ENCODE results near the gene L3MBTL4.
"Not testable (repeated sequence)": the region's sequence is repeated elsewhere in the genome, so short reads cannot be mapped to it uniquely, and the experiment has no call there.

Gene L3MBTL4

DNA sequence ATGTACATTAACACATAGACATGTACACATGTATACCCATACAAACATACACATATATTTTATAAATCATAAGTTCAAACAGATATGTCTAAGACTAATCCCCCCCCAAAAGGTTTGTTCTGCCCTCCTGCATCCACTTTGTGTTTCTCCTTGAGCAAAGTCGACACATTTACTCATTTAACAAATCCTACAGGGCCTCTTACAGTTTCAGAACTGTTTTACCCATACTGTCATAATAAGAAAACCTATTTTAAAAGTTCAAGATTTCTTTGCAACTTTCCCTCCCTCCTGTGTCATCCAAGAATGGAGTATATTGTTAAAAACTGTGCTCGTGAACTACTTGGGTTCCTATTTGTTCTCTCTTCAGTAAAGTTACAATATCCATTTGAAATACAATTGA lies 166.7 kb downstream of the L3MBTL4 start:
- no peak for DNase-seq

DNA sequence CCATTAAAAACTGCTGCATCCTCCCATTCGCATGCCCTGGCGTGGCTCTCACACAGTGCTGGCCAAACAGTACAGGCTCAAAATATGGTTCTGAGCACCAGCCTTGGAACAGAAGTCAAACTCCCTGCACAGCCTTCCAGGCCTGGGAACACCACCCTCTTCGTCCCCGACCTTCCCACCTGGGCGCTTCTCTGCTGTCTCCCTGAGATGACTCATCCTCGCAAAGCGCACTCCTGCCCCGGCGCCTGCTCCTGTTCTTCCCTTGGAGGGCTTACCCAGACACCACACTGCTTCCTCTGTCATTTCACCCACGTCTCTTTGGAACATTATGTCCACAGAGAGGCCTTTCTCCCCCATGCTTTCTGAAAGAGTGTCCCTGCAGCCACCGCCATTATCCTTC lies 172.7 kb downstream of the L3MBTL4 start:
- DNase-seq, result no peak

DNA sequence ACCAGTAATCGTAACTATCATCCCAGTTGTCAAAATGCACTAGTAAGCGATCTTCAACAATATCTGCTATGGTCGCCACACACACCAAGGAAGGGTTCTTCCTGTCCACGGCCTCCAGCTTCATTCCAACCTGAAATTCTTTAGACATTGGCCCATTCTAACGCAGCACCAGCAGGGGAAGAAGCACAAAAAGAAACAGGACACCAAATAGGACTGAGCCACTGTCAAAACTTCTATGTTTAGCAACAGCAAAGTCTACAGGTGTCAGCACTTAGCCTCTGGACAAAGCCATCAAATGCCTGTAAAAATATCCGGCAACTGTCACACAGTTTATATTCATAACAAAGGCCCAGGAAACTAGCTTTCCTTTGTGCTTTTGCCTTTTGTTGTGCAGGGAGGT lies 175.0 kb downstream of the L3MBTL4 start:
- DNase-seq, result no peak

DNA sequence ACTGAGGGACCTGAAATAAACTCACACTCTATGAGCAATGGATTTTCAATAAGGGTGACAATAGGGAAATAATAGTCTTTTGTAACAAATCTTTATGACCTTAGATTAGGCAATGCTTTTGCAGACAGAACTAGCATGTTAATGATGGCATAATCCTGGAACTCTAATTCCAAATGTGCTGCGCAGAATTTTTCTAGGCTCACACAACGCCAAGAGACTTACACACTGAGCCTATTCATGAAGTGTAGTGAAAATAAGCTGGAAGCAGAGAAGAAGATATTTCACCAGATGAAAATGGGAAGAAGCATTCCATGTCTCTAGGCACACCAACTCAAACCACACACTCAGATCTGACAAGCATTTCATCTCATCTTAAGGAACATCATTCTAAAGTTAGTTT lies 178.5 kb downstream of the L3MBTL4 start:
- no peak for DNase-seq

DNA sequence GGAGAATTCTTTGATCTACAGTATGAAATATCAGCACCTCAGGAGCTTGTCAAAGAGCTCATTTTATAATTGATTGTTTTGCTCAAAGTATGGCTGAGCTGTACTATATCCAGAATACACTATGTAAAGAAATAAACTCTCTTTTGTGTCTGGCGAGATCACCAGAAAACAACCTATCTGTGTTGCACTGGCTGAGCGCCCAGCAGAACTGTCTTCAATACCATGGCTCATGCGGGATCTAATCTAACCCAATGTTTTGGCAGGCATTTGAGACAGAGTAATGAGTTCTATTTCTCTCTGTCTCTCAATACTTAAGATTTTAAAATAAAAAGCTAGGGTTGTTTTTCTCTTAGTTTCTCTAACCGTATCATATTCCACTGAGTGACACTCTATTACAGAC lies 192.4 kb downstream of the L3MBTL4 start:
- no peak for DNase-seq

DNA sequence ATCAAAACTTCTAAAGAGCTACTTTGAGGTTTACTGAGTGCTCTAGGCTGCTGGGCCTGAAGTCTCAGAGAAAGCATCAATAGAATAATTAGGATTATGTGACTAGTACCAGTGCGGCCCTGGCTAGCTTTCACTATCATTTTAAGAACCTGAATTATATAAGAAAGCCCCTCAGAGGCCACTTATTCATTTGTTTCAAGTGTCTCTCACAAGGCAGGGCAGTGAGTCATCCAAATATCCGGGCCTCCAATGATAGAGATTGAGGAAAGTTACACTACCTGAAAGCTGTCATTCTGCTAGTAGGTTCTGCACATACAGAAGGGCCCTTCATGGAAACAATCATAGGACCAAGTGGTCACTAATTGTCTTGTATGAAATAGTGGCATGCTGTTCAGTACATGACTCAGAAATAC lies 193.1 kb downstream of the L3MBTL4 start:
- DNase-seq, result no peak

DNA sequence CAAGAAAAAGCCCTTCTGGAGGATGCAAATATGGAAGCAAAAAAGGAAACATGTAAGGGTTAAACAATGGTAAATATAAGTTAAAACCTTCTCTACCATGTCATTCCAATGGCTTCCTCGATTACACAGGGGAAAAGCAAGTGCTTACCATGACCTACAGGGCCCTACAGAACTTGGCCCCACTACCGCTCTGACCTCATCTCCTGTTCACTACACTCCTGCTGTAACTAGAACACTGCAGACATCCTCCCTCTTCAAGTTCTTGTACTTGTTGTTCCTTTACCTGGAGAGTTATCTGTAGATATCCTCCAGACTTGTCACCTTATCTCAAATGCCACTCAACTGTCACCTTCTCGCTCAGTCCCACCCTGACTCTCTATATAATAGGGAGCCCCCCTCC lies 194.6 kb downstream of the L3MBTL4 start:
- no peak for DNase-seq

DNA sequence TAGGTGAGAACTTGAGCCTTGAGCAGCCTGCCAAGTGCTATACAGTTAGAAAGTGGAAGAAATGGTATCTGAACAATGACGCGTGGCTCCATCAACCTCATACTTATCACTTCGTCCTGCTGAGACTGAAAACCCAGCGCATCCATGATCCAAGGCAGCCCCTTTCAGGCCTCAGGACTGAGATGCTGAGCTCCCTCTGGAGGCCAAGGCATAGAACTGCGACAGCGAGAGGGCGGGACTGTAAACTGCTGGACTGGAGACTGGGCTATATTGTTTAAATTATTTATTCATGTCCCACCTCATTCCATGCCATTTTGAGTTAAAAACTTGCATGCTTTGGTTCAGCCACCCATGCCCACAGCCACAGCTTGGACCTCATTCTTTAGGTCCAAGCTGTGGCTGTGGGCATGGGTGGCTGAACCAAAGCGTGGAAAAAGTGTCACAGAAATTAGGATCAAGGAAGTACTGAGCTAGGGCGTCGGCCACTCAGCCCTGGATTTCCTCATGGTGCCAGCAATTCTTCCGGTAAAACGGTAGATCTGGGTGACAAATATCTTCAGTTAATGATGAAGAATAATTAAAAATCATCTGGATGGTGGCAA lies 195.5 kb downstream of the L3MBTL4 start:
- no peak for DNase-seq

DNA sequence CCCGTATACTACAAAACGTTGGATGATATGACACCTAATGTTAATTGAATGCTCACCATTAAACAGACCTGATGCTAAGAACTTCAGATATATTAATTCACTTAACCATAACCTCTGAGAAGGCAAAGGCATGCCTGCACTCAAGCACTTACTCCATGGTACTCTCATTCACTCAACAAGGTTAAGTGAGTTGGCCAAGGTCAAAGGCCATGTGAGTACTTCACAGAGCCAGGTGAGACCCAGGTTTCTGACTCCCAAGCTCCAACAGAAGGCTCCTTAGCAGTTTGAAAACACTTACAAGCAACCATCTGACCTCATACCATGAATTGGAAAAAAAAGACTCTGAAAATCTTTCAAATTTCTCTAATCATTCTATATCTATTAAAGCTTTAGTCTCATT lies 198.8 kb downstream of the L3MBTL4 start:
- DNase-seq, result no peak

DNA sequence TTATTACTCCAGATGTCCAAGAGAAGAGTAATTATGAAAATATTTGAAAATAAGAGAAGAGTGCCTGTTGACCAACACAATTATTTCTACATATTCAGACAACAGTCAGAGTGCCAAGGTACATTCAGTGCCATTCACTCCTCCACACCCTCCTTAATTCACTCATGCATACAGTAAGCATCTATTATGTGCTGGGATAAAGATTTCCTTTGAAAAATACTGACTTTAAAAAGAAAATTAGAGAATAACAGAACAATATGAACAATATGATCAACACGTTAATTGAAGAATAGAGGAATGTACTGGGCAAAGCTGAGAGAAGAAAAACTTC lies 203.6 kb downstream of the L3MBTL4 start:
- no peak for DNase-seq

DNA sequence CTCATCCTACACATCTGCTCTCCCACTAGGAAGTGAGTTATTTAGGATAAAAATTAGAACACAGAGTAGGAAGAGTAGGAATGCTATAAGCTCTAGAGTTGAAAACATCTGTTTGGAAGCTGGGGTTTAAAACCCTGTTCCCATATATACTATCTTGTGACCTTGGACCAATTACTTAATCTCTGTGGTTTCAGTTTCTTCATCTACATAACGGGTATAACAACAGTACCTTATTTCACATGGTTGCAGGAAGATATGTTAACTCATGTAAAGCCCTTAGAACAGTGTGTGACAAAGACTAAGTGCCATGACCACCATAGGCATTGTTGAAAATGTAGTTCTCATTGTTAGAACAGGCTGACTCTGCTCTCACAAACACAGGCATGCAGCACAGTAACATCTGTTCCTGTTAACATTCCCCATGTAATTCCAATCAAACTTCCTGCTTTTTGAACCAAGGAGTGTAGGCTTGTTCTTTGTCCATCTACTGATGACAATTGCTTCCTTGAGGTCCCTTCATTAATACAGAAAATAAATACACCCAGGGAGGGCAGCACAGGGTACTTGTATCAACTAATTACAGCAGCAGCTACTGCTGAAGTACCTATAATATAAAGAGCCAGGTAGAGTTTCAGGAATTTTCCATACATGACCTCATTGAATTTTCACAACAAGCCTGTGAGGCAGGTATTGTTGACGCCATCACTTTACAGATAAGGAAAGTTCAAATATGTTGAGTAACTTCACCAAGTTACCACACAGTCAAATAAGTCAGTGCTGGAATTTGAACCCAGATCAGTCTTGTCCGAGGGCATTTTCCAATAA lies 204.2 kb downstream of the L3MBTL4 start:
- DNase-seq, result no peak

DNA sequence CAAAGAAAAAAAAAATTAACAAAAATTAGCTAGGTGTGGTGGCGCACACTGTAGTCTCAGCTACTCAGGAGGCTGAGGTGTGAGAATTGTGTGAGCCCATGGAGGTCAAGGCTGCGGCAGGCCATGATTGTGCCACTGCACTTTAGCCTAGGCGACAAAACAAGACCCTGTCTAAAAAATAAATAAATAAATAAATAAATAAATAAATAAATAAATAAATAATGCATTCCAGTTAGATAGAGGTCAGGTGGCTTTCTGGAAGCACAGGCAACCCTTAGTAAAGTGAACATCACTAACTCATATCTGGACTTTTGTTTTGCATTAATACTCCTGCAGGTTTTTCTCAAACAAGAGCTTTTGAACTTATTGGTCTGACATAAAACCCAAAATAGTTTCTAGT lies 206.8 kb downstream of the L3MBTL4 start:
- no peak for DNase-seq

DNA sequence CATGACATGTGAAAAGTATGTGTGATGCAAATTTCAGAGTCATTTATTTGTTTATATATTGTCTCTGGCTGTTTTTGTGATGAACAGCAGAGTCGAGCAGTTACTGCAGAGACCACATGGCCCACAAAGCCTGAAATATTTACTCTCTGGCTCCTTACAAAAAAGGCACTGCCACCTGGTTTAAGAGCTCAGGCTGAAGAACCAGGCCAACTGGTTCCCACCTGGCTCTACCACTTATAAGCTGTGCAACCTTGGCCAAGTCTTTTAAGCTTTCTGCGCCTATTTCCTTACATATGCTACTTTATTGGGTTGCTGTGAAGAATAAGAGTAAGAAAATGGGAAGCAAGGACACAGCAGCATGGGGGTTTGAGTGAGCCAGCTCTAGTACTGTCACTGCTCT lies 207.6 kb downstream of the L3MBTL4 start:
- no peak for DNase-seq

DNA sequence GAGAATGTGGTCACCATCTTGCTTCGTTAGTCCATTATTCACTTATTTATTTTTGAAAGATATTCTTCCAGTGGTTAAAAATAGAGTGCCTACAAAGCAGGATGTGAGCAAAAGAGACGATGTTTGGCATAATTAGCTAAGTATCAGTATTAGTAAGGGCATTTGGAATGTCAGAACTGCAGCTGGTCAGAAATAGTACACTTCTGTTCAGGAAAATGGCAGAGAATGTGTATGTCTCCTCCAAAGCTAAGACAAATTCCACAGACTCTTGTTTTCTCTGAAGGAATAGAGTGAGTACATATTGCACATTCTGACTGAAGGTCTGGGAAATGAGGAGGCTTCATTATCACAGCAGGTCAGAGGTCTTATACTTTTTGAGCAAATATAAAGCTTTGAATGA lies 209.0 kb downstream of the L3MBTL4 start:
- DNase-seq, result no peak

DNA sequence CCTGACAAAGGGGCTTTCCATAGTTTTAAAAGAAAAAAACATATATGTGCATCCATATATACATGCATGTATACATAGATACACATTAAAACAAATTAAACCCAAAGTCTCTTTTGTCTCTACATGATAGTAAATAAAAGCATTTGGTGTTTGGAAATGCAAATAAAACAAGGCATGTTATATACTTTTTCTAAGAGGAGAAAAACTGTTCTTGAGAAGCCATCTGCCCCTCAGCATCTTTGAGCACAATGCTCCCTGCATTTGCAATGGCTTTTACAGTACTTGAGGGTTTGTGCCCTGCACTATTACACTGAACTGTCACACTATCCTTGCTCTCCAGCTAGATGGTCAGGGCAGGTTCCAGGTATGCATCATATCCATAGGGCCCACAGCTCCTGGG lies 210.2 kb downstream of the L3MBTL4 start:
- no peak for DNase-seq

DNA sequence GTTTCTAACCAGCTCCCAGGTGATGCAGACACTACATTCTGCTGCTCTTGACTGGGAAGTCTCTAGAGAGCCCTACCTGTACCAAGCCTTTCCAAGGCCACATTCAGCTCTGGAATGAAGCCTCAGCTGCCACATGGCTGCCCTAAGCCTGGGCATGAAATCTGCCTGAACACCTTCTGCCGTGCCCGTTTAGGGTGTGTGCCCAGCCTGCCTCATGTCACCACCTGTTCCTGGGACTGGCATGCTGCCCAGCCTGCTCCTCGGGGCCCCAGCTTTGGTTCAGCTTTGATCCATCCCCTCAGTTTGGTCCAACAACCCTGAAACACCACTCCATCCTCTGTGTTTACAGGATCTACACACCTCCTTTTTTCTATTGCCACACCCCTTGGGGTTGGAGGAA lies 210.9 kb downstream of the L3MBTL4 start:
- no peak for DNase-seq

DNA sequence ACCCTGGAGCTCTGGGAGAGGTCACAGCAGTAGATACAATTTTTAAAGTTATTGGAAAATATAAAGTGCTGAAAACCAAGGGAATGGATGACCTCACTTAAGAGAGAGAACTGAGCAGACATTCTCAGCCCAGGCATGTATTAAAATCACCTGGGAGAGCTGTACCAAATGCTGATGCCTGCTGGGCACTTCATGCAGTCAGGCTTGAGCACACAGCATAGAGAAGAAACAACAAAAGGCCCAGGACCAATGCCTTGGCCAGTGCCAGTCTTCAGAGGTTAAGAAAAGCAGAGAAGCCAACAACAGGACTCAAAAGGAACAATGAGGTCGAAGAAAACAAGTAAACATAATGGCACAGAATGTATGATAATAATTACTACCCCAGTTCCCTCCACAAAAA lies 211.8 kb downstream of the L3MBTL4 start:
- DNase-seq, result no peak

DNA sequence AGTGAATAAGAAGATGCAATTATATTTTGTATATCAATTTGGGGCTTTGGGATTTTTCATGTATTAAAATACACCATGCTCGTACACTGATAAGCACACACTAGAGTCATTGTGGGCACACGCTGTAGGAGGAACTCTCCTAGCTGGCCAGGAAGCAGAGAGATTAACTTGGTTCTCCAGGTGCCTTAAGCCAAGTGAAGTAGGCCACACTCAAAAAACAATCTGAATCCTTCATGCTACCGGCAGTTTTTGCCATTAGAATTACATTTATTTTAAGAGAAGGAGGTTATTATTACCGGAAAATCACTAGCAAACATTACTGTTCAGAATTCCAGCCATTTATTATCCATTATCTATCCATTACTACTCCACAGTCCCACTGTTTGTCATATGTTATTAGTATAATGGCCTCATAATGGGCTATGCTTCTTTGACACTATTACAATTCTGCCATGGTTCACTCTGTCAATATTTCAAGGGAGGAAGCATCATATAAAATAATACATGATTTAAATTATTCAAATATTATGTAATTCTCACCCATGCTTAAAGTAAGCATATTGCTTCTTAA lies 214.4 kb downstream of the L3MBTL4 start:
- DNase-seq, result no peak

DNA sequence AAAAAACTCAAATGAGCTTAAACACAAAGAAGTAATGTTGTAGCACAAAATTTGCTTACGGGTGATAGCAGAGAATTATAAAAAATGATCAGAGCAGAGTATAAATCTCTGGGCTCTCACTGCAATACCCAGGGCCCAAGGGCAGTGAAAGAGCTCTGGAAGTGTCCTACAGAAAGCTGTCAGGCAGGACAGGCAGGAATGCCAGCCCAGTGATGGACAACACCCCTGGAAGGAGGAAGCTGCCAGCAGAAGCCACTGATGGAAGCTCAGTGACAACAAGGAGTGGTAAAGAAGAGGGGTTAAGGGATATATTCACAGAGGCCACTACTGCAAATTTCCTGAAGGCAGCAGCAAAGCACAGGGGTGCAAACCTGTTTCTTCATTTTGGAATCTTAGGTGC lies 214.9 kb downstream of the L3MBTL4 start:
- DNase-seq, result no peak

DNA sequence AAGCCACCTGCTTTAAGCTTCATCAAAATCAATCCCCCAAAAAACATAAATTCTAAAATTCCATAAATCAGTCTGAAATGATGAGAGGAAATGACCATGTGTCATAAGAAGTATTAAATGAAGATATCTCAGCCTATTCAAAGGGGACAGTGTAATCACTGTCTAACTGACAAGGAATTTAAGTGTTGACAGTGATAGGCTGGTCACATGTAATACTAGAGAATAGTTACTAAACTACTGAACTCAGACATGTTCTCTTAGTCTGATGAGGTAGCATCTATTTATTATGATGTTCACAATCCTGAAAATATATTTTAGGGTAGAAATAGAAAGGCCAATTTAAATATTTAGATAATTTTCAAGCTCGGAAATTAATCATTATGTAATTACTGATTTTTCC lies 216.1 kb downstream of the L3MBTL4 start:
- DNase-seq, result no peak

DNA sequence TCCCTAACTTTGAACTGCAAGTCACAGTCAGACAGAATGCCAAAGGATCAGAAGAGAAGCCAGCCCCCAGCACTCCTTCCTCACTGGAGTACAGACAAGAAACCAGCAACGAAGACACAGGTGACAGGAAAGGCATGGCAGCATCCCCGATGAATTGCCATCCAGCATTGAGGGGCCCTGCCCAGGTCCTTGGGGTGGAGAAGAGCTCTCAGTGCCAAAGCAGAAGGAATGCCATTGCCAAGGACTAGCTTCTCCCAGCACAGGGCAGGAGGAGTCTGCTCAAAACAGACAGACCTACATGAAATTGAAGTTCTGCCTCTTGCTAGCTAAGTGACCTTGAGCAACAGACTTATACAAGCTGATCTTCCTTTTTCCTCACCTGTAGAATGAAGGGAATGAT lies 220.1 kb downstream of the L3MBTL4 start:
- no peak for DNase-seq

DNA sequence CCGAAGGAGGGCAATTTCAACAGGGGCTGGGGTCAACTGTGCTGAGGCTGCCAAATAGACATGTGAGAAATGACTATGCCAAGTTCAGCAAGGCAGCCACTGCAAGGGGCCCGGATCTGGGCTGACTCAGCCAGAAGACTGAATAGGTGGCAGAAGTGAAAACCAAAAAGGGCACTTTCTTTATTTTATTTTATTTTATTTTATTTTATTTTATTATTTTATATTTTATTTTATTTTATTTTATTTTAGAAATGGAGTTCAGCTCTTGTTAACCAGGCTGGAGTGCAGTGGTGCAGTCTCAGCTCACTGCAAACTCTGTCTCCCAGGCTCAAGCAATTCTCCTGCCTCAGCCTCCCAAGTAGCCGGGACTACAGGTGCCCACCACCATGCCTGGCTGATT lies 228.9 kb downstream of the L3MBTL4 start:
- DNase-seq, result not testable (repeated sequence)

DNA sequence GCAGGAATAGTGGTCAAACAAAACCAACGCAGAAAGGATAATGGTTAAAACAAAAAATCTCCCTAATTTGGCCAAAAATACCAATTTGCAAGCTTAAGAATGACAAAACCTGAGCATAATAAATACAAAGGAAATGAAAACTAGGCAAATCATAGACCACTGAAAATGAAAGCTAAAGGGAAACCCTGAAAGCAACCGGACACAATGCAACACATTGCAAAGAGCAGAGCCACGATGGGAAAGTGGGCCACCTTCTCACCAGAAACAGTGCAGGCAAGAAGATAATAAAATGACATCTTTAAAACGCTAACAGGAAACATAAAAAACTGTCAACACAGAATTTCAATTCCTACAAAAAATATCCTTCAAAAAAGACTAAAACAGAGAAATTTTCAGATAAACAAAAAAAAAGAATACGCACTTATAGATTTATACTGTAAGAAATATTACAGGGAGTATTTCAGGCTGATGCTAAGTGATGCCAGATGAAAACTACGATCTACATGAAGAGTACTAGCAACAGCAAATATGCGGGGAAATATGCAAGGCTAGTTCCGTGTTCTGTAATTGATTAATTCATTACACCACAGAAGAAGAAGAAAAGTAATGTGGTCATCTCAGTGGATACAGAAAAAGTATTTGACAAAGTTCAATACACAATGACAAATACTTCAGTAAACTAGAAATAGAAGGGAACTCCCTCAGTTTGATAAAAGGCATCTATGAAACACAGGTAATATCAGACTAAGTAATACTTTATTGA lies 239.5 kb downstream of the L3MBTL4 start:
- DNase-seq, result no peak

DNA sequence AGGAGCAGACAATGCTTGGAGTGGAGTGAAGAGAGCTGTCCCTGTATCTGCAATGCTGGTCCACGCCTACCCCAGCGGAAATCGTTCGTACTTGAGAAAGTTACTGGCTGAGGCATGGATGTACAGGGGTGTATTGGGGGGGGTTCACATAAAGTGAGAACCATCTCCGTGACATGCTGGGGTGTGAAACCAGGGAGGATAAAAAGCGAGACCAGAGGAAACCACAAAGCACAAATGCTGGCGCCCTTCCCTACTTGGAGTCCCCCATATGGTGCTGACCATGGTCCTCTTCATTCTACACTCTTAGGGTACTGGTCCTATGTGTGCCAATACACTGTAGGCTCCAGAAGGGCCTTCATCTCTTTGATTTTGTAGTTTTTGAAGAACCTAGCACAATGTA lies 244.1 kb downstream of the L3MBTL4 start:
- DNase-seq, result no peak

Measured in activated T-cell treated with anti-CD3 and anti-CD28 coated beads, Interleukin-2, amount 50 U/mL, for 1 hour (primary cell).